ENCODE measurements around the gene RNF224.

The RNF224 gene

DNA sequence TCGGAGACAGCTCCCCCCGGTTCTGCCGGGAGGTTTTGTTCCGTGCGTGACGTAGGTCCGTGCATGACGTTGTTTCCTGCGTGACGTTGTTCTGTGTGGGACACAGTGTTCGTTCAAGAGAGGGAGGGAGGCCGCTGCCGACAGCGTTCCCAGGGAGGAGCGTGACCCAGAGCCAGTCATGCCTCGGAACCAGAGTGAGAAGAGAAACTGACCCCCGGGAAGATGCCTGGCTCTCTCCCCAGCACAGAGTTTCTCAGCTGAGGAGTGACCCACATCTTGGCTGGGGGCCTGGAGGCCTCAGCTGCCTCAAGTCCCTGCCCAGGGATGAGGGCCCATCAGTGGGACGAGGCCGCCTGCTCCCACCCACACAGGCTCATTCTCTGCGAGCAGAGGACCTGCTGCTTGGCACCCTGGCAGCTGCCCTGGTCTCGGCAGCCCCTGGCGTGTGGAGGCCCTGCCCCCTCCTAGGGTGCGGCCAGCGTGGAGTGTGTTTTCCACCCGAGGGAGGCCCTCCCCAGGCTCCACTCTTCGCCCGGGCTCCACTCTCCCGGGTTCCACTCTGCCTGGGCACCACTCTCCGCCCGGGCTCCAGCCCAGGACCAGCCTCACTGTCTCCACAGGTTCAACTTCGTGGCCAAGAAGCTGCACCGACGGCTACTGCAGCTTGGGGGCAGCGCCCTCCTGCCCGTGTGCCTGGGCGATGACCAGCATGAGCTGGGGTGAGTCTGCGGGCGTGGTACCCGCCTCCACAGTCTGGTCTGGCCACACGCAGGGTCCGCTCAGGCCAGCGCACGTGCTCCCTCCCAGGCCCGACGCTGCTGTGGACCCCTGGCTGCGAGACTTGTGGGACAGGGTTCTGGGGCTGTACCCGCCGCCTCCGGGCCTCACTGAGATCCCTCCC lies 13.9 kb upstream of the RNF224 start:
- FAIRE-seq (no peak), DNase-seq (ENCODE audit: low spot score) (no peak)

- FAIRE-seq: no peak
- DNase-seq (ENCODE audit: low spot score): no peak
These were observed 12.7 kb upstream of the RNF224 start for GRCh38 chr9:137214620-137215019.

DNA sequence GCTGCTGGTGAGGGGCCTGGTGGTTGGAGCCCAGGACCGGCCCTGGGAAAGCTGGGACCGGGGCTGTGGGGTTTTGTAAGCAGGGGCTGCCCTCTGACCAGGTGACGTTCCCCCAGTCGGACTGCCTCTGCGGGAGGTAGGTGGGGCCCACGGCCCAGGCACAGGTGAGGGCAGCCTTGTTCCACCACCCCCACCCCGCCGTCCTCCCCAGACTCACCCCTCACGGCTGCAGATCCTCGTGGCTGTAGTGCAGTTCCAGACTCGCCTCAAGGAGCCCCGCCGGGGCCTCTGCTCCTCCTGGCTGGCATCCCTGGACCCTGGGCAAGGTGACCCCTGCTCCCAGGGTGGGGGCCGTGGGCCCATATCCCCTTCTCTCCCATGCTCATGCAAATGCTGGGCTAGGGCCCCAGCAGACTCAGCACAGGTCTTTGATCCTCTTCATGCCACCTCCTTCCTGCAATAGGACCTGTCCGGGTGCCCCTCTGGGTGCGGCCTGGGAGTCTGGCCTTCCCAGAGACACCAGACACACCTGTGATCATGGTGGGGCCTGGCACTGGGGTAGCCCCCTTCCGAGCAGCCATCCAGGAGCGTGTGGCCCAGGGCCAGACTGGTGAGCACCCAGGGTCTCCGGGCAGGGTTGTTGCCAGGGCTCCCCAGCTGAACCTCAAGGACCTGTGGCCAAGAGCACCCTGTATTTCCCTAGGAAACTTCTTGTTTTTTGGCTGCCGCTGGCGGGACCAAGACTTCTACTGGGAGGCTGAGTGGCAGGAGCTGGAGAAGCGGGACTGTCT lies 11.9 kb upstream of the RNF224 start:
- DNase-seq (ENCODE audit: low spot score): no peak
- FAIRE-seq: no peak

DNA sequence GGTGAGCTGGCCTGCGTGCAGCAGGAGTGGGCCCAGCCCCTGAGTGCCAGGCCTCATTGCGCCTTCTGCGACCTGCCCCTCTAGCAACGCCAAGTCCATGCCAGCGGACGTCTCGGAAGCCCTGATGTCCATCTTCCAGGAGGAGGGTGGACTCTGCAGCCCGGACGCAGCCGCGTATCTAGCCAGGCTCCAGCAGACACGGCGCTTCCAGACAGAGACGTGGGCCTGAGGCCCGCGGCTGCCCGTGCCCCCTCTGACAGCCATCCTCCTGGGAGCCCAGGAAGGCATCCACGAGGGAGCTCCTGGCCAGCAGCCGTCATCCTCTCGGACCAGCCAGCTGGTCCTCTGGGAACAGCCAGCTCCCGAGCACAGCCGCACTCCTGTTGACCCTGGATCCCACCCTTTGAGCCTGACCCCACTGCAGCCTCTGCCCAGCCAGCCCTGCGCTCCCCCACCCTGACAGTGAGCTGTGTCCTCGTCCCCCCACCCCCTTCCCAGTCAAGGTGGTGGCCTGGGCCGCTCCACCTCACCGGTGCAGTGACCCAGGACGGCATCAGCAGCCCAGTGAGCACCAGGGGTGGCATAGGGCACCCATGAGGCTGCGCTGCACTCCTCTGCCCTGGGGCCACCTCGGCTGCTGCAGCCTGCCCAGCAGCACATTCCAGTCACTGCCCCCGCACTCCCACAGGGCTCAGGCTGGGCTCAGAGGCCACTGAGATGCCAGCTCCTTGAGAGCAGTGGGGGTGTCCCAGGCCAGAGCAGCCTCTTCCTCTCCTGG lies 10.9 kb upstream of the RNF224 start:
- DNase-seq (ENCODE audit: low spot score) (no peak), FAIRE-seq (no peak)

DNA sequence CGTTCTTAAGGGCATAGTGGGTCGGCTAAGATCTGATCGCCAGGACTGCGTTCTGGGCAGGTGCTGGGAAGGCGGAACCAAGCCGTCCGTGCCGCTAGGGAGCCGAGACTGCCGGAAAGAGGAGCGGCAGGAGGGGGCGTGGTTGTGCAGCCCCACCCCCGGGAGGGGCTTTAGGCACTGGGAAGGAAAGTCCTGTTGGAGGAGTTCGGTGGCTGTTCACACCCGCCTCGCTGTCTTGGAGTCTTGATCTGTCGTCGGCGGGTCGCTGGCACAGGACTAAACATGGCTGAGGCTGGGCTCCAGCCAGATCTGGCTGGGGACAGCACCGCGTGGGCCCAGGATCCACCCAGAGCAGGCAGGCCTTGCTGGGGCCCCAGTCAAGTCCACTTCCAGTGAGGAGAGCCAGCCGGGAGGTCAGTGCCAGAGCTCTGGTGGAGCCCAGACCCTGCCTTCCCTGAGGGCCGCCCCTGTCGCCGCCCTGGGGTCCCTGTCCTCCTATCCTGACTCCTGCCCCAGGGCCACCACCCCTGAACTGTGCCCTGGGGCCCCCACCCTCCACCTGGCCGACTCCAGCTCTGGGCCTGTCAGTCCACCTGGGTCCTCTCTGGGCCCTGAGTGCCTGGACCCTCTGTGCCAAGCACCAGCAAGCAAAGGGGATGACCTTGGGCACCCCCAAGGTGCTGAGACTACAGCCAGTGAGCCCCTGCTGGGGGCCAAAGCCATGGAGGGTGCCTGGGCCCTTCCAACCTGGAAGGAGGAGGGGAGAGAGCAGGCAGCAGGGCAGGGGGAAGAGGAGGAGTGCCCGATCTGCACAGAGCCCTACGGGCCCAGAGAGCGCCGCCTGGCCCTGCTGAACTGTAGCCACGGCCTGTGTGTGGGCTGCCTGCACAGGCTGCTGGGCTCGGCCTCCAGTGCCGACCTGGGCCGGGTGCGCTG lies 9.8 kb upstream of the RNF224 start:
- FAIRE-seq (no peak), DNase-seq (ENCODE audit: low spot score) (no peak)

DNA sequence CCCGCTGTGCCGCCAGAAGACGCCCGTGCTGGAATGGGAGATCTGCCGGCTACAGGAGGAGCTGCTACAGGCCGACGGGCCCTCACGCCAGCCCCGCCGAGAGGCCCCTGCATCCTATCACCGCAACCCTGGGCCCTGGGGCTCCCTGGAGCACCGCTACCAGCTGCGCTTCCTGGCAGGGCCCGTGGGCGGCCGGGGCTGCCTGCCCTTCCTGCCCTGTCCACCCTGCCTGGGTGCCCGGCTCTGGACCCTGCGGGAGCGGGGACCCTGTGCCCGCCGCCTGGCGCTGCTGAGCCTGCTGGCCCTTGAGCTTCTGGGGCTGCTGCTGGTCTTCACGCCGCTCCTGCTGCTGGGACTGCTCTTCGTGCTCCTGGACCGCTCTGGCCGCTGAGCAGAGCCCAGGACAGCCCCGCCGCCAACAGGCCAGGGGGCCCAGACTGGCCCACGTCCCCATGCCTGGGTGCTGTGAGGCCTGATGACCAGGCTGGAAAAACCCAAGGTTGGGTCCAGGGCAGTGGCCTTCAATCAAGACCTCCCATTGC lies 9.0 kb upstream of the RNF224 start:
- no peak for FAIRE-seq
- DNase-seq (ENCODE audit: low spot score): no peak

DNA sequence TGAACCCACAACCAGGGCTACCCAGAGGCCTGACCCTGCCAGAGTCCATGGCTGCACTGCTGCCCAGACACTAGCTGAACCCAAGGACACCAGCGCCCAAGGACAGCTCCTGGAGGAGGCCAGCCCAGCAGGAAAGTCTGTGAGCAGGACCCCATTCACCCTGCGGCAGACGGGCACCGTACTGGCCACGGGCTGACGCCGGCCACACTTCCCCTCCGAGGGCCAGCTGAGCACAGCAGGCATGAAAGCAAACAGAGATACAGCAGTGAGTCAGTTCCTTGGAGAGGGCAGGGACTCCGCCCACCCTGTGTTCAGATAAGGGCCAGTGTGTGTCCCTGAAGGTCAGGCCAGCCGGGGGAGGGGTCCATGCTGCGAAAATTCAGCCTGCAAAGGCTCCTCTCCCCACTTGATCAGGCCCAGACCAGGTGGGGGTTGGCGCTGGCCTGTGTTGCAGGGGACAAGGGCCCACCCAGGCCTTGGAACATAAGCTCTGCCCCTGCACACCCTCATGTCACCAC lies 8.5 kb upstream of the RNF224 start:
- FAIRE-seq: peak; percentile 62
- DNase-seq (ENCODE audit: low spot score): peak; percentile 82

- no peak for FAIRE-seq
- no peak for DNase-seq (ENCODE audit: low spot score)
These were observed 7.5 kb upstream of the RNF224 start for GRCh38 chr9:137219757-137220316.

GRCh38 chr9:137220317-137221094 lies 6.8 kb upstream of the RNF224 start:
- no peak for FAIRE-seq
- DNase-seq (ENCODE audit: low spot score): no peak

GRCh38 chr9:137221095-137221505 lies 6.2 kb upstream of the RNF224 start:
- no peak for DNase-seq (ENCODE audit: low spot score)
- FAIRE-seq: no peak

GRCh38 chr9:137221506-137222111 lies 5.7 kb upstream of the RNF224 start:
- no peak for FAIRE-seq

GRCh38 chr9:137222190-137223077 lies 4.9 kb upstream of the RNF224 start, which contains the start of gene RNF208:
Gene RNF208 (minus strand): TSS chr9:137222240. CDS start chr9:137221212, 1,028 bp downstream.
- DNase-seq (ENCODE audit: low spot score) (no peak), FAIRE-seq (no peak)

More at GRCh38 chr9:137221506-137222111, 5.7 kb upstream of the RNF224 start:
- no peak for DNase-seq (ENCODE audit: low spot score)

DNA sequence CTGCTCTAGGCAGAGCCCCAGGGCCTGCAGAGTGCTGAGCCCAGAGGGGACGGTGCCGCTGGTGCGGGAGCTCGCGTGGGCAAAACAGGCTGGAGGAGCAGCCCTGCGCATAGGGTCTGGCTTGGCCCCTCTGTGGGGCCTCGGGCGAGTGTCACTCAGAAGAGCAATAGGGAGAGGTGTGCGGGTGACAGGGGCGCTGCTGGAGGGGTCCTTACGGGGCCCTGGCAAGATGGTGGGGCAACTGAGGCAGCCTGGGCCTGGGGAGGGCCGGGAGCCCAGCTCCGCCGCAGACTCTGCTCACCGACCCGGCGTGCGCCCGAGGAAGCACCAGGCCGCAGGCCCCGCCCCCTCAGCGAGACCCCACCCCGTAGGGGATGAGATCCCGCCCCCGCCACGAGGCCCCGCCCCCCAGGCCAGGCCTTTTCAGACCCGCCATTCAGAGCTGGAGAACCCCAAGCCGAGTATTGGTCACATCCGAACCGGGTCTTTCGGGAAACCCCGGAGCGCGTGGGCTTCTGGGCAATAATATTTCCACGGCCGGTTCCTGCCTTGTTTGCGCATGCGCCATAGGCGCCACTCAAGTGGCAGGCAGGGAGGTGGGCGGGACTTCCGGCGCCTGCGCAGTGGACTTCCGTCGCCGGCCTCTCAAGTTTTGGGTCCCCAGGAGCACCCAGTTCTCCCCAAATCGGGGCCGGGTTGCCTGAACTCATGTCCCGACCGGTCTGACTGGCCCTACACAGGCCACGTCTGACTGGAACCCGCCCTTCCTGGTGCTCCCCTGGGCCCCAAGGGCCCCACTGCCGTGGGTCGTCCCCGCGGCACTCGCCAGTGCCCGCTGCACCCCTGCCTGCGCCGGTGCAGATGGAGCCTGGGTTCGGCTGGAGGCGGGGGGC lies 4.0 kb upstream of the RNF224 start:
- DNase-seq (ENCODE audit: low spot score) (peak; percentile 98), FAIRE-seq (peak; percentile 89)

DNA sequence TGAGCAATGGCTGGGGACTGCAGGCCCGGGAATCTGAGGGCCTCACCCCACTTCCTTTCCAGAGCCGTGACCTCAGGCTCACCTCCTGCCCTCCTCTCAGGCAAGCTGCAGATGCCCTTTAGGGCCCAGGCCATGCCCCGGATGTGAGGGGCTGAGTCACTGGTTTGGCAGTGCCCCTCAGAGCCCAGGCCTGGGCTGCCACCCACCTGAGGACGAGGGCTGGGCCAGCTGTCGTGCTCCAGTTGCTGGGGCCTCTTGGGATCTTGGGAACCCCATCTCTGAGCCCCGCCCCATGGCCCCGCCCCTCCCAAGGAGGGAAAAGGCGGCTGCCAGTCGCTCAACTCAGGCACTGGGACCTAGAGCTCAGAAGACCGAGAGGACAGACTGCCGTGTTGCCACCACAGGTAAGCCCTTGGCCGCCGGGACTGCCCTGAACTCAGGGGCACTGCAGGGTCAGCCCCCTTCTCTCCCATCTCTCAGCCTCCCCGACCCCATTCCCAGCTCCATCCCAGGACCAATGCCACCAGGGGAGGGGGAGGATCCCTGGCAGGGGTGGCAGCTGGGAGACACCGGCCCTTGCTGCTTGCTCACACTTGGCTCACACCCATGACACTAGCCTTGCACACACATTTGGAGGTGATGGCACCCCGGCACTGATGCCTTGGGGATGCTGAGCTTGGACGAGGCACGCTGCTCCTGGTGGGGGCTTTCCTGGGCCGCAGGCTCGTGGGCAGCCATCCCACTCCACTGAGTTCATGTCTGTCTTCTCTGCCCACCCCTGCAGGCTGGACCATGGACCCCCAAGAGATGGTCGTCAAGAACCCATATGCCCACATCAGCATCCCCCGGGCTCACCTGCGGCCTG lies 2.2 kb upstream of the RNF224 start, which contains the start of gene CYSRT1:
Gene CYSRT1 (plus strand): TSS at position 345 of the 865 bp plus-strand sequence. CDS start 448 bp downstream, at position 793.
- DNase-seq (ENCODE audit: low spot score) (no peak), FAIRE-seq (no peak)

DNA sequence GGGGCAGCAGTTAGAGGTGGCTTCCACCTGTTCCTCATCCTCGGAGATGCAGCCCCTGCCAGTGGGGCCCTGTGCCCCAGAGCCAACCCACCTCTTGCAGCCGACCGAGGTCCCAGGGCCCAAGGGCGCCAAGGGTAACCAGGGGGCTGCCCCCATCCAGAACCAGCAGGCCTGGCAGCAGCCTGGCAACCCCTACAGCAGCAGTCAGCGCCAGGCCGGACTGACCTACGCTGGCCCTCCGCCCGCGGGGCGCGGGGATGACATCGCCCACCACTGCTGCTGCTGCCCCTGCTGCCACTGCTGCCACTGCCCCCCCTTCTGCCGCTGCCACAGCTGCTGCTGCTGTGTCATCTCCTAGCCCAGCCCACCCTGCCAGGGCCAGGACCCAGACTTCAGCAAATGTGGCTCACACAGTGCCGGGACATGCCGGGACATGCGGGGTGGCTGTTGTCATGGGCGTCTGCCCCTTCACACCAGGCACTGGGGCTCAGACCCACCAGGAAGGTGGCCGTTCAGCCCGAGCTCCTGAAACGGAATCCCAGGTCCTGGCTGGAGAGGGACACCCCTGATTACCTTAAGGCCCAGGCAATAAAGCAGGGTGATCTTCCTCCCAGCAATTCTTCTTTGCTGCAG lies 1.5 kb upstream of the RNF224 start:
- DNase-seq (ENCODE audit: low spot score) (no peak), FAIRE-seq (no peak)
